Muscle of leg (tissue), 11 donors: Measurements from ENCODE around the gene DCPS. TPM values are rescaled to one million over a fixed set of nuclear protein-coding genes. Genes with fewer than 3 reads are reported as not detected.

Experiments
- DNase-seq: peaks from one replicate; pipeline ENCODE4 v3.0.0; 2013
- H3K27ac ChIP-seq: one replicate; pipeline ENCODE4 v1.5.1; 2013; ENCODE audit warnings: mild to moderate bottlenecking, low read length, control low read depth
- H3K27me3 ChIP-seq: one replicate; pipeline ENCODE4 v1.6.1; 2013; ENCODE audit warnings: low read length; ENCODE audit not compliant: control insufficient read depth, insufficient read depth
- H3K36me3 ChIP-seq: one replicate; pipeline ENCODE4 v1.6.1; 2013; ENCODE audit warnings: low read length; ENCODE audit not compliant: control insufficient read depth, insufficient read depth
- H3K4me1 ChIP-seq: one replicate; pipeline ENCODE4 v1.6.1; 2013; ENCODE audit warnings: low read length; ENCODE audit not compliant: control insufficient read depth, insufficient read depth
- H3K4me3 ChIP-seq: one replicate; pipeline ENCODE4 v1.5.1; 2013; ENCODE audit warnings: low read length, control low read depth
- H3K9me3 ChIP-seq: replicated peaks from 2 replicates; pipeline ENCODE4 v1.6.1; 2013; ENCODE audit warnings: low read depth, low read length; ENCODE audit not compliant: control insufficient read depth
- WGBS: methylation state at CpG from one replicate; pipeline ENCODE4 v1.1.5; 2013; ENCODE audit warnings: missing lambda C conversion rate; ENCODE audit not compliant: insufficient coverage; 5-methylcytosine and 5-hydroxymethylcytosine counted together
- polyA plus RNA-seq, 8 donors: library from polyadenylated mRNA; unstranded; fragments of 120-200 nt; gene quantifications; one replicate each; pipeline versions ENCODE4 v1.2.1 to v1.2.3, GENCODE V29; 2013; ENCODE audit warnings: inconsistent platforms in 1 of 8, low replicate concordance in 1 of 8; ENCODE audit not compliant: insufficient read length in 8 of 8, insufficient read depth in 1 of 8
- total RNA-seq: library from RNA; stranded (reverse); fragments of 120-200 nt; gene quantifications from one replicate; pipeline ENCODE4 v1.2.4, GENCODE V29; 2013

The DCPS gene
- total and polyA plus RNA-seq, 9 donors: 12.5 to 22.5 (median 18.8) TPM

GRCh38 chr11:126267650-126268049 is 36.2 kb upstream of the DCPS start:
- Histone ChIP-seq H3K27me3 (no peaks in the 10 kb centered on the region), H3K36me3 (peaks cover 63% of the 10 kb centered on the region), H3K4me1 (peaks cover 18% of the 10 kb centered on the region), H3K27ac (peak overlapping the region; percentile 93), H3K4me3 (peak overlapping the region; percentile 97), H3K9me3 (no peaks in the 10 kb centered on the region)
- DNase-seq: no peak
- WGBS: 71% methylated on average over 5 of the region's 6 CpGs

GRCh38 chr11:126268361-126268707 is 35.5 kb upstream of the DCPS start:
- H3K4me3 ChIP-seq: peak overlapping the region; percentile 97
- WGBS: under 1% methylated on average over 22 of the region's 23 CpGs
- no peak for DNase-seq
- H3K36me3 ChIP-seq: peaks cover 63% of the 10 kb centered on the region
- no peaks in the 10 kb centered on the region for H3K9me3 ChIP-seq
- H3K4me1 ChIP-seq: peaks cover 18% of the 10 kb centered on the region
- H3K27me3 ChIP-seq: no peaks in the 10 kb centered on the region
- H3K27ac ChIP-seq: peak overlapping the region; percentile 93

GRCh38 chr11:126268708-126269579 is 34.9 kb upstream of the DCPS start, which contains the start of the genes FOXRED1 and SRPRA:
Gene FOXRED1, plus strand, starts transcription at chr11:126269154. Its CDS starts 53 bp downstream, at chr11:126269207.
Gene SRPRA, minus strand, starts transcription at chr11:126268895. Its CDS starts 91 bp downstream, at chr11:126268804.
- H3K4me3 ChIP-seq: peak within 1 kb of the TSS; percentile 97
- H3K4me1 ChIP-seq: peaks cover 18% of the 10 kb centered on the region
- peaks cover 63% of the 10 kb centered on the region for H3K36me3 ChIP-seq
- no peaks in the 10 kb centered on the region for H3K27me3 ChIP-seq
- H3K27ac ChIP-seq: peak within 1 kb of the TSS; percentile 93
- no peaks in the 10 kb centered on the region for H3K9me3 ChIP-seq
- WGBS: under 1% methylated on average over 61 of the region's 64 CpGs
- DNase-seq: peak; percentile 99

GRCh38 chr11:126277322-126277721 is 26.5 kb upstream of the DCPS start:
- Histone ChIP-seq H3K9me3 (no peaks in the 10 kb centered on the region), H3K36me3 (peaks cover 48% of the 10 kb centered on the region), H3K27ac (no peak overlapping the region), H3K4me1 (peaks cover 11% of the 10 kb centered on the region), H3K4me3 (no peak overlapping the region), H3K27me3 (no peaks in the 10 kb centered on the region)
- WGBS: 92% methylated on average over 10 of the region's 11 CpGs
- no peak for DNase-seq

- no peak overlapping the region for H3K4me3 ChIP-seq
- 93% methylated on average over 4 of the region's 4 CpGs for WGBS
- H3K4me1 ChIP-seq: peaks cover 12% of the 10 kb centered on the region
- no peaks in the 10 kb centered on the region for H3K9me3 ChIP-seq
- peaks cover 44% of the 10 kb centered on the region for H3K36me3 ChIP-seq
- H3K27ac ChIP-seq: no peak overlapping the region
- H3K27me3 ChIP-seq: no peaks in the 10 kb centered on the region
- no peak for DNase-seq
These were observed 26.1 kb upstream of the DCPS start for GRCh38 chr11:126277780-126278179.

- H3K27me3 ChIP-seq: no peaks in the 10 kb centered on the region
- no peak for DNase-seq
- H3K4me1 ChIP-seq: peaks cover 18% of the 10 kb centered on the region
- no peak overlapping the region for H3K4me3 ChIP-seq
- no peak overlapping the region for H3K27ac ChIP-seq
- peaks cover 30% of the 10 kb centered on the region for H3K36me3 ChIP-seq
- H3K9me3 ChIP-seq: no peaks in the 10 kb centered on the region
- 95% methylated on average over 5 of the region's 8 CpGs for WGBS
These were observed 24.7 kb upstream of the DCPS start for GRCh38 chr11:126279191-126279590.

- WGBS: 73% methylated on average over 4 of the region's 5 CpGs
- no peaks in the 10 kb centered on the region for H3K9me3 ChIP-seq
- H3K27me3 ChIP-seq: no peaks in the 10 kb centered on the region
- no peak overlapping the region for H3K27ac ChIP-seq
- H3K4me1 ChIP-seq: peaks cover 18% of the 10 kb centered on the region
- peak; percentile 40 for DNase-seq
- H3K36me3 ChIP-seq: peaks cover 17% of the 10 kb centered on the region
- no peak overlapping the region for H3K4me3 ChIP-seq
These were observed 23.3 kb upstream of the DCPS start for GRCh38 chr11:126280595-126280994.

- no peak overlapping the region for H3K27ac ChIP-seq
- no peaks in the 10 kb centered on the region for H3K9me3 ChIP-seq
- H3K4me3 ChIP-seq: no peak overlapping the region
- WGBS: 85% methylated on average over 6 of the region's 6 CpGs
- no peak for DNase-seq
- peaks cover 18% of the 10 kb centered on the region for H3K4me1 ChIP-seq
- no peaks in the 10 kb centered on the region for H3K27me3 ChIP-seq
- H3K36me3 ChIP-seq: peaks cover 12% of the 10 kb centered on the region
These were observed 22.6 kb upstream of the DCPS start for GRCh38 chr11:126281245-126281644.

- Histone ChIP-seq H3K27me3 (no peaks in the 10 kb centered on the region), H3K4me1 (peaks cover 18% of the 10 kb centered on the region), H3K27ac (no peak overlapping the region), H3K9me3 (no peaks in the 10 kb centered on the region), H3K4me3 (no peak overlapping the region), H3K36me3 (peaks cover 12% of the 10 kb centered on the region)
- no peak for DNase-seq
- no CpG with 5 or more reads among the region's 10 CpGs for WGBS
These were observed 22.1 kb upstream of the DCPS start for GRCh38 chr11:126281666-126282175.

- Histone ChIP-seq H3K27me3 (no peaks in the 10 kb centered on the region), H3K4me1 (peaks cover 18% of the 10 kb centered on the region), H3K4me3 (peak overlapping the region; percentile 78), H3K36me3 (peaks cover 6% of the 10 kb centered on the region), H3K27ac (peak overlapping the region; percentile 80), H3K9me3 (no peaks in the 10 kb centered on the region)
- 2% methylated on average over 6 of the region's 15 CpGs for WGBS
- DNase-seq: peak; percentile 76
These were observed 21.5 kb upstream of the DCPS start for GRCh38 chr11:126282361-126282735.
